Suprapubic skin (tissue), 4 donors: ENCODE results near the gene IRF7.

Experiments used
- EP300 ChIP-seq: sonication (generic); formaldehyde crosslinking; IDR thresholded peaks from one replicate; pipeline ENCODE4 v1.6.1; 2017; ENCODE audit warnings: antibody characterized with exemption
- POLR2A ChIP-seq, 2 donors: fragments of 450-650 bp; IDR thresholded peaks; one replicate each; pipeline ENCODE4 v1.6.1; 2017; ENCODE audit warnings: antibody characterized with exemption in 2 of 2, mild to moderate bottlenecking in 2 of 2, moderate library complexity in 2 of 2
- POLR2AphosphoS5 ChIP-seq, 3 donors: sonication (generic); formaldehyde crosslinking; IDR thresholded peaks; one replicate each; pipeline ENCODE4 v1.6.1; 2017; ENCODE audit warnings: antibody characterized with exemption in 3 of 3
- TF ChIP-seq, protein P1 (sequence below), 2 donors: fragments of 200-600 bp in 1 of 2; fragments of 450-650 bp in 1 of 2; sonication (generic) in 1 of 2; IDR thresholded peaks; one replicate each; pipeline ENCODE4 v1.5.1; 2016 to 2019; ENCODE audit warnings: antibody characterized with exemption in 2 of 2, mild to moderate bottlenecking in 1 of 2, moderate library complexity in 1 of 2

DNA sequence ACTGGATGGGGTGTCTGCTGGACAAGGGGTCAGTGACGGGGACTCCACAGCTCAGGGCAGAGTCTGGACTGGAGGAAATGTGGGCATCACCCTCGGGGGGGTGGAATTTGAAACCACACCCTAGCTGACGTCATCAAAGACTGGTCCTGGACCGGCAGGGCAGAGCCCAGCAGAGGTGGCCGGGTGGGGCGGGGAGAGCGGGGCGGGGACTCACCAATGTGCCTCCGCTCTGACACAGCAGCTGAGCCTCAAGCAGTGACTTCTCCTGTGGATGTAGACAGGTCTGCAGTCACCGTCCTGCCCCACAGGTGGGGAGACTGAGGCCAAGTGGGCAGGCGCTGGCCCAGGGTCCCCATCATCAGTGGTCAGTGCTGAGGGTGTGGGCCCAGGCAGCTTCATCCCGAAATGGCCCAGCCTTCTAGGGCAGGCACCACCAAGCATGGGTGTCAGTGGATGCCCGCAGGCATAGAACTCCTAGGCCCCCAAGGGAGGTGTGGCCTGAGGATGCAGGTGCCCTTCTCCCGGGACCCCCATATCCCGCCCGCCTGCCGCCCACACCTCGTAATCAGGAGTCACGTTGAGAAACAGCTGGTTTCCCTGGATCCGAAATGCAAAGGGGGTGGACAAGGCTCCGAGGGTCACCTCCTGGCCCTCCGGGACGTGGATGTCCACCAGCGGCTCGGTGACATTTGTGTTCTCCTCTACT lies 8.4 kb upstream of the IRF7 start:
- TF ChIP-seq POLR2A (IDR thresholded peaks at IDR 0.05) (no peak), EP300 (no peak), POLR2AphosphoS5 (IDR thresholded peaks at IDR 0.05) (no peak)
- TF ChIP-seq, protein P1, sequence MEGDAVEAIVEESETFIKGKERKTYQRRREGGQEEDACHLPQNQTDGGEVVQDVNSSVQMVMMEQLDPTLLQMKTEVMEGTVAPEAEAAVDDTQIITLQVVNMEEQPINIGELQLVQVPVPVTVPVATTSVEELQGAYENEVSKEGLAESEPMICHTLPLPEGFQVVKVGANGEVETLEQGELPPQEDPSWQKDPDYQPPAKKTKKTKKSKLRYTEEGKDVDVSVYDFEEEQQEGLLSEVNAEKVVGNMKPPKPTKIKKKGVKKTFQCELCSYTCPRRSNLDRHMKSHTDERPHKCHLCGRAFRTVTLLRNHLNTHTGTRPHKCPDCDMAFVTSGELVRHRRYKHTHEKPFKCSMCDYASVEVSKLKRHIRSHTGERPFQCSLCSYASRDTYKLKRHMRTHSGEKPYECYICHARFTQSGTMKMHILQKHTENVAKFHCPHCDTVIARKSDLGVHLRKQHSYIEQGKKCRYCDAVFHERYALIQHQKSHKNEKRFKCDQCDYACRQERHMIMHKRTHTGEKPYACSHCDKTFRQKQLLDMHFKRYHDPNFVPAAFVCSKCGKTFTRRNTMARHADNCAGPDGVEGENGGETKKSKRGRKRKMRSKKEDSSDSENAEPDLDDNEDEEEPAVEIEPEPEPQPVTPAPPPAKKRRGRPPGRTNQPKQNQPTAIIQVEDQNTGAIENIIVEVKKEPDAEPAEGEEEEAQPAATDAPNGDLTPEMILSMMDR (IDR thresholded peaks at IDR 0.05): no peak
